ENCODE measurements around the gene GPR65. TPM values are rescaled to one million over a fixed set of nuclear protein-coding genes. Genes with fewer than 3 reads are reported as not detected.
A peak's percentile ranks its signal among the peaks of the same experiment; 100 is the strongest.

Gene GPR65, protein sequence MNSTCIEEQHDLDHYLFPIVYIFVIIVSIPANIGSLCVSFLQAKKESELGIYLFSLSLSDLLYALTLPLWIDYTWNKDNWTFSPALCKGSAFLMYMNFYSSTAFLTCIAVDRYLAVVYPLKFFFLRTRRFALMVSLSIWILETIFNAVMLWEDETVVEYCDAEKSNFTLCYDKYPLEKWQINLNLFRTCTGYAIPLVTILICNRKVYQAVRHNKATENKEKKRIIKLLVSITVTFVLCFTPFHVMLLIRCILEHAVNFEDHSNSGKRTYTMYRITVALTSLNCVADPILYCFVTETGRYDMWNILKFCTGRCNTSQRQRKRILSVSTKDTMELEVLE
- total RNA-seq: 1 to 10 TPM; 1.0 to 2.7 (median 1.2) TPM
- long read RNA-seq: 0 reads

DNA sequence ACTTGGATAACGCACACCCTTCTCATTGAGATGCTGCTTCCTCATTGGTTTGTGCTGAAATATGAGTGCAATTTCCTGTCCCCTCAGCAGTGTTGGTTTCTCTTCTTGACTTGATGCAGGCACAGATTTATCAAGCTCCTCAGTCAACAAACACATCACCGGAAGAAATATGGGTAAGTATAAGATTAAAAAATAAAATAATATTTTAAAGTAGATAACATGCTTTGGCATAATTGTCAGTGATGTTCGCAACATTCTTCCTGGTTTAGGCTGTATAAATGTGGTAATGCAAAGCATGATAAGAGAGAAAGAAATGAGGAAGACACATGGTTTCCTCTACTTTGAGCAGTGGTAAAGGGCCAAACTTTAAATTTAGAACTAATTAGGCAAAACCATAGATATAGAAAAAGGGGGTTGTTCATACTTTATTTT, at the start of gene GPR65:
Gene GPR65, plus strand, starts transcription at position 86 of the 432 bp plus-strand sequence. CDS start 5,713 bp downstream, outside the sequence.
- WGBS (ENCODE audit: insufficient coverage, low coverage, low lambda C conversion rate, missing lambda C conversion rate): 22% methylated on average over 3 of the region's 3 CpGs
- H3K27ac ChIP-seq: peak within 1 kb of the TSS; percentile 2 to 26 (median 25)
- intact Hi-C loops (cut with DNase I): no loop called here
- TF ChIP-seq POLR2A (IDR thresholded peaks at IDR 0.05) (peak; percentile 65), CTCF (IDR thresholded peaks at IDR 0.05) (no peak)
- no peaks in the 10 kb centered on the region for H3K27me3 ChIP-seq
- H3K9me3 ChIP-seq: no peaks in the 10 kb centered on the region
- H3K4me3 ChIP-seq: peak within 1 kb of the TSS; percentile 3 to 29 (median 19)
- no peaks in the 10 kb centered on the region for H3K4me1 ChIP-seq
- DNase-seq (no peak), ATAC-seq (peak; percentile 61 to 69 (median 62))
- H3K36me3 ChIP-seq: no peaks in the 10 kb centered on the region

DNA sequence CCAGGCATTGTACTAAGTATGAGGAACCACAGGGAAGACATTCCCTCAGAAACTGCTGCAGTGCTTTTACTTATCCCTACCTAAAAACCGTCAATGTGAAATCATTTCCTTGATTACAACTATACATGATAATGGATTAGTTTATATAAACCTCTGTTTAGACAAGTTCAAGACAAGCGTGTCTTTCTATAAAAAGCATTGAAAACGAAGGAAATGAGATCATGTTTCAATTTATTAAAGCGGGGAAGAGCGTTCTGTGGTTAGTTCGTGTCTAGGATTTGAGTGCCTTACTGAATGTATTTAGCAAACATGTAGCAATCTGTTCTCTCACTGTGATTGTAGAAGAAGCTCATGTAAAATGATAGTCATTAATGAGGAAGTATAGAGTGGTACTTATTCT, 49.4 kb upstream of the GPR65 start:
- ATAC-seq (no peak), DNase-seq (no peak)
- Histone ChIP-seq H3K27ac (no peak overlapping the region), H3K27me3 (no peaks in the 10 kb centered on the region), H3K4me1 (no peaks in the 10 kb centered on the region), H3K9me3 (no peaks in the 10 kb centered on the region), H3K4me3 (no peak overlapping the region), H3K36me3 (peaks cover 0 to 5% (median 0%) of the 10 kb centered on the region in 4 donors)
- WGBS (ENCODE audit: insufficient coverage, low coverage, low lambda C conversion rate, missing lambda C conversion rate): 58% methylated on average over 6 of the region's 6 CpGs
- TF ChIP-seq CTCF (IDR thresholded peaks at IDR 0.05): no peak
- TF ChIP-seq POLR2A (IDR thresholded peaks at IDR 0.05): no peak
- intact Hi-C loops (cut with DNase I): no loop called here

DNA sequence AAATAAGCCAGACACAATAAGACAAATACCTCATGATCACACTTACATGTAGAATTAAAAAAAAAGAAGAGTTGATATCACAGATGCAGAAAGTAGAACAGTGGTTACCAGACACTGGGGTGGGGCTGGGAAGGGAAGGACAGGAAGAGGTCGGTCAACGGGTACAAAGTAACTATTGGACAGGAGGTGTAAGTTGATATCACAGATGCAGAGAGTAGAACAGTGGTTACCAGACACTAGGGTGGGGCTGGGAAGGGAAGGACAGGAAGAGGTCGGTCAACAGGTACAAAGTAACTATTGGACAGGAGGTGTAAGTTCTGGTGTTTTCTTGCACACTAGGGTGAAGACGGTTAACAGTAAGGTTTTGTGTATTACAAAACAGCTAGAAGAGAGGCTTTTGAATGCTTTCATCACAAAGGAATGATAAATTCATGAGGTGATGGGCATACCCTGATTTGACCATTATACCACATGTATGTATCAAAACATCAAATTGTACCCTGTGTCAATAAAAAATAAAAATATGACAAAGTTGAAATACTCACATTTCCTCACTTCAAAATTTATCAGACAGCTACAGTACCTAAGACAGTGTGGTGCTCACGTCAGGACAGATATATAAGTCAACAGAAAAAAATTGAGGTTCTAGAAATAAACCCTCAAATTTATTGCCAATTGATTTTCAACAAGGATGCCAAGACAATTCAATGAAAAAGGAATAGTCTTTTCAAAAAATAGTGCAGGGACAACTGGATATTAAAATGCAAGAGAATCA, 44.7 kb upstream of the GPR65 start:
- intact Hi-C loops (cut with DNase I): no loop called here
- H3K36me3 ChIP-seq: peaks cover 0 to 8% (median 0%) of the 10 kb centered on the region in 4 donors
- no peak for TF ChIP-seq POLR2A (IDR thresholded peaks at IDR 0.05)
- no peak for TF ChIP-seq CTCF (IDR thresholded peaks at IDR 0.05)
- H3K27me3 ChIP-seq: no peaks in the 10 kb centered on the region
- no peak overlapping the region for H3K27ac ChIP-seq
- H3K9me3 ChIP-seq: no peaks in the 10 kb centered on the region
- no peak for DNase-seq
- peak in 3 of 4 donors; percentile 14 to 51 (median 41) for ATAC-seq
- no peaks in the 10 kb centered on the region for H3K4me1 ChIP-seq
- WGBS (ENCODE audit: insufficient coverage, low coverage, low lambda C conversion rate, missing lambda C conversion rate): 66% methylated on average over 5 of the region's 5 CpGs
- H3K4me3 ChIP-seq: no peak overlapping the region

- intact Hi-C loops (cut with DNase I): no loop called here
- Histone ChIP-seq H3K4me1 (no peaks in the 10 kb centered on the region), H3K27me3 (no peaks in the 10 kb centered on the region), H3K4me3 (no peak overlapping the region), H3K27ac (no peak overlapping the region), H3K9me3 (no peaks in the 10 kb centered on the region), H3K36me3 (peaks cover 0 to 3% (median 0%) of the 10 kb centered on the region in 4 donors)
- TF ChIP-seq POLR2A (IDR thresholded peaks at IDR 0.05): no peak
- TF ChIP-seq CTCF (IDR thresholded peaks at IDR 0.05): no peak
- ATAC-seq: no peak
- no peak for DNase-seq
- 81% methylated on average over 2 of the region's 2 CpGs for WGBS (ENCODE audit: insufficient coverage, low coverage, low lambda C conversion rate, missing lambda C conversion rate)
Measured at GRCh38 chr14:87961246-87961645, 43.7 kb upstream of the GPR65 start.
